Measurements from ENCODE around the gene GULP1.

The GULP1 gene

DNA sequence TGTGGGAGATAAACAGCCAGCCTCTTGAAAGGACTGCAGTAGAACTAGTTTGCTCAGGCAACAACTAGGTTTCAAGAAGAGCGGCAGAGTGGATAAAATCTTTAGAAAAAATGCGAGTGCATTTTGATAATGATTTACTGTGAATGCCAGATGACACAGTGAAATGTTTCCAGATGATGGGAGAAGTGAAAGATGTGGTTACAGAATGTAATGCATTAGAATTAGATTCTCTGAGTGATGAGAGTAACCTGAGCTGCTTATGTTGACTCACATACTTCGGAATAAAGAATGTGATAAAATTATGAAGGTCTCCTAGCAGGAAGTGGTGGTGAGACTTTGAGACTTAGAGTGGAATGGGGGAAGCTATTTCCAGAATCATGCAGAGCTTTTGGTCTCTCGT lies 184.3 kb downstream of the GULP1 start:
- H3K4me2 ChIP-seq (ENCODE audit: low read length), result no peak overlapping the region
- H3K79me2 ChIP-seq (ENCODE audit: control insufficient read depth, low read length), result no peaks in the 10 kb centered on the region
- H3K36me3 ChIP-seq (ENCODE audit: control insufficient read depth, low read length), result no peaks in the 10 kb centered on the region
- H3K4me3 ChIP-seq (ENCODE audit: low read length), result no peak overlapping the region
- no peak overlapping the region for H3K27ac ChIP-seq (ENCODE audit: low read depth, low read length)
- TF ChIP-seq, protein P1, sequence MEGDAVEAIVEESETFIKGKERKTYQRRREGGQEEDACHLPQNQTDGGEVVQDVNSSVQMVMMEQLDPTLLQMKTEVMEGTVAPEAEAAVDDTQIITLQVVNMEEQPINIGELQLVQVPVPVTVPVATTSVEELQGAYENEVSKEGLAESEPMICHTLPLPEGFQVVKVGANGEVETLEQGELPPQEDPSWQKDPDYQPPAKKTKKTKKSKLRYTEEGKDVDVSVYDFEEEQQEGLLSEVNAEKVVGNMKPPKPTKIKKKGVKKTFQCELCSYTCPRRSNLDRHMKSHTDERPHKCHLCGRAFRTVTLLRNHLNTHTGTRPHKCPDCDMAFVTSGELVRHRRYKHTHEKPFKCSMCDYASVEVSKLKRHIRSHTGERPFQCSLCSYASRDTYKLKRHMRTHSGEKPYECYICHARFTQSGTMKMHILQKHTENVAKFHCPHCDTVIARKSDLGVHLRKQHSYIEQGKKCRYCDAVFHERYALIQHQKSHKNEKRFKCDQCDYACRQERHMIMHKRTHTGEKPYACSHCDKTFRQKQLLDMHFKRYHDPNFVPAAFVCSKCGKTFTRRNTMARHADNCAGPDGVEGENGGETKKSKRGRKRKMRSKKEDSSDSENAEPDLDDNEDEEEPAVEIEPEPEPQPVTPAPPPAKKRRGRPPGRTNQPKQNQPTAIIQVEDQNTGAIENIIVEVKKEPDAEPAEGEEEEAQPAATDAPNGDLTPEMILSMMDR (IDR thresholded peaks at IDR 0.05; ENCODE audit: low read depth, low read length, poor library complexity, severe bottlenecking), result no peak
- no peak for TF ChIP-seq EZH2phosphoT487 (IDR thresholded peaks at IDR 0.05; ENCODE audit: borderline replicate concordance, low read length)
- H3F3A ChIP-seq (ENCODE audit: control insufficient read depth, insufficient read depth), result no peaks in the 10 kb centered on the region
- H3K9me3 ChIP-seq (ENCODE audit: control insufficient read depth, insufficient read depth, low read length), result no peaks in the 10 kb centered on the region
- no peaks in the 10 kb centered on the region for H3K27me3 ChIP-seq (ENCODE audit: control insufficient read depth, low read length)
- H3K9me2 ChIP-seq (replicated peaks; ENCODE audit: control insufficient read depth, low read length), result no peaks in the 10 kb centered on the region
- H4K20me1 ChIP-seq (ENCODE audit: control insufficient read depth, insufficient read depth, low read depth, low read length), result no peaks in the 10 kb centered on the region
- no peaks in the 10 kb centered on the region for H3K4me1 ChIP-seq (ENCODE audit: control insufficient read depth, low read length)

DNA sequence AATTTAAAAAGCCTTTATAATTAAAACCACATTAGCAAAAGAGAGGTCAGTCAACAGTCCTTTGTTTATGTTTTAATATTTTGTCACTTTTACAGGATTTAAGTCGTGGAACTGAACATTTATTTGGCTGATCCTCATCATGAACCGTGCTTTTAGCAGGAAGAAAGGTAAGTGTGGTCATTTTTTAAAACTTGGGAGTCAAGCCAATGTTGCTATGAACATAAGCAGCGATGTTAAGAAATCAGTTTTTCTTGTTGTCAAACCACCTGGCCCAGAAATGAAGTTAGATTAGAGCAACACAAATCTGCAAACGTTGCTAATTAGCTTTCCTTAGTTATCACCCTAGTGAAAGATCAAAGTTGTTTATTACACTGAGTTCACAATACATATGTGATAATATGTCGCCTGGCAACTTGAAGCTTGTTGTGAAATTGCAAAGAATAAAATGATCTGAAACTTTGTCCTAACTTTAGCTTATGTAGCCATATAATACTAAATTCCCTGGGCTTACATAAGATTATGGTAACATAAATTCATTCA lies 186.0 kb downstream of the GULP1 start:
- Histone ChIP-seq H3F3A (ENCODE audit: control insufficient read depth, insufficient read depth) (no peaks in the 10 kb centered on the region), H3K79me2 (ENCODE audit: control insufficient read depth, low read length) (no peaks in the 10 kb centered on the region), H3K4me1 (ENCODE audit: control insufficient read depth, low read length) (no peaks in the 10 kb centered on the region), H3K36me3 (ENCODE audit: control insufficient read depth, low read length) (no peaks in the 10 kb centered on the region), H3K27me3 (ENCODE audit: control insufficient read depth, low read length) (no peaks in the 10 kb centered on the region), H4K20me1 (ENCODE audit: control insufficient read depth, insufficient read depth, low read depth, low read length) (no peaks in the 10 kb centered on the region), H3K27ac (ENCODE audit: low read depth, low read length) (no peak overlapping the region), H3K9me3 (ENCODE audit: control insufficient read depth, insufficient read depth, low read length) (no peaks in the 10 kb centered on the region), H3K4me3 (ENCODE audit: low read length) (no peak overlapping the region), H3K4me2 (ENCODE audit: low read length) (no peak overlapping the region), H3K9me2 (replicated peaks; ENCODE audit: control insufficient read depth, low read length) (no peaks in the 10 kb centered on the region)
- no peak for TF ChIP-seq EZH2phosphoT487 (IDR thresholded peaks at IDR 0.05; ENCODE audit: borderline replicate concordance, low read length)
- TF ChIP-seq, protein P1 (IDR thresholded peaks at IDR 0.05; ENCODE audit: low read depth, low read length, poor library complexity, severe bottlenecking), result no peak

DNA sequence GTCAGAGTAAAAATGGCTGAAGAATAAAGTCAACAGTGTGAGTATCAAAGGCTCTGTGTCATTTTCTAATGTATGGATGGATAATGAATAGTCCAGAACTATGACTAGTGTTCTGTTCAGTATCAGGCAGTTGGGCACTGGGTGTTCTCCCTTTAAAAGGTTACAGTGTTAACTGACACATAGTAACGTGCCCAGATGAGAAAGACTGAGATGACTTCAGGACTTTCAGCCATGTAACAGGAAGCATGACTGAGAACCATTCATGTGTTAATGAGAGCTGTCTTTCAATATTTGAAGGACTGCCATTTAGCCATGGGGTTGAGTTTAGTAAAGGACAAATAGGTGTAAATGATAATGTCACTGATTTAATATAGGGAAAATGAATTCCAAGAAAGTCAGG lies 187.1 kb downstream of the GULP1 start:
- Histone ChIP-seq H3K79me2 (ENCODE audit: control insufficient read depth, low read length) (no peaks in the 10 kb centered on the region), H3K9me2 (replicated peaks; ENCODE audit: control insufficient read depth, low read length) (no peaks in the 10 kb centered on the region), H4K20me1 (ENCODE audit: control insufficient read depth, insufficient read depth, low read depth, low read length) (no peaks in the 10 kb centered on the region), H3K27ac (ENCODE audit: low read depth, low read length) (no peak overlapping the region), H3F3A (ENCODE audit: control insufficient read depth, insufficient read depth) (no peaks in the 10 kb centered on the region), H3K4me1 (ENCODE audit: control insufficient read depth, low read length) (no peaks in the 10 kb centered on the region), H3K36me3 (ENCODE audit: control insufficient read depth, low read length) (no peaks in the 10 kb centered on the region), H3K4me2 (ENCODE audit: low read length) (no peak overlapping the region), H3K27me3 (ENCODE audit: control insufficient read depth, low read length) (no peaks in the 10 kb centered on the region), H3K9me3 (ENCODE audit: control insufficient read depth, insufficient read depth, low read length) (no peaks in the 10 kb centered on the region), H3K4me3 (ENCODE audit: low read length) (no peak overlapping the region)
- TF ChIP-seq EZH2phosphoT487 (IDR thresholded peaks at IDR 0.05; ENCODE audit: borderline replicate concordance, low read length), result no peak
- TF ChIP-seq, protein P1 (IDR thresholded peaks at IDR 0.05; ENCODE audit: low read depth, low read length, poor library complexity, severe bottlenecking), result no peak
